ENCODE results near the gene PNMA8A.

Gene PNMA8A

GRCh38 chr19:46428239-46429135 lies 42.9 kb downstream of the PNMA8A start, which contains the start of gene PNMA8C:
Gene PNMA8C (minus strand): TSS chr19:46428936. CDS start chr19:46428359, 577 bp downstream.
- DNase-seq (ENCODE audit: low read depth), result peak; percentile 50

- DNase-seq (ENCODE audit: low read depth), result no peak
These were observed 43.8 kb downstream of the PNMA8A start for GRCh38 chr19:46427518-46428045.

- DNase-seq (ENCODE audit: low read depth), result peak; percentile 75
These were observed 44.7 kb downstream of the PNMA8A start for GRCh38 chr19:46426506-46427162.

GRCh38 chr19:46426035-46426505 lies 45.3 kb downstream of the PNMA8A start:
- peak; percentile 66 for DNase-seq (ENCODE audit: low read depth)

- peak; percentile 69 for DNase-seq (ENCODE audit: low read depth)
These were observed 48.2 kb downstream of the PNMA8A start for GRCh38 chr19:46423188-46423587.

- DNase-seq (ENCODE audit: low read depth), result no peak
These were observed 49.0 kb downstream of the PNMA8A start for GRCh38 chr19:46422344-46422743.

GRCh38 chr19:46420056-46420455 lies 51.3 kb downstream of the PNMA8A start:
- DNase-seq (ENCODE audit: low read depth), result no peak

All from amniotic epithelial cell (primary cell).